Activated T-cell treated with anti-CD3 and anti-CD28 coated beads for 48 hours (primary cell): Measurements from ENCODE around the gene ERFE.
"Not testable (repeated sequence)": the region's sequence is repeated elsewhere in the genome, so short reads cannot be mapped to it uniquely, and the experiment has no call there.

ENCODE experiments used
- DNase-seq: peaks from one replicate; pipeline ENCODE4 v3.0.0-alpha.2; 2020; ENCODE audit warnings: low read depth

Gene ERFE

GRCh38 chr2:238169048-238169707 lies 10.4 kb downstream of the ERFE start:
- no peak for DNase-seq

- DNase-seq = no peak
Measured at GRCh38 chr2:238169708-238170251, 11.0 kb downstream of the ERFE start.

- DNase-seq = no peak
Measured at GRCh38 chr2:238170386-238171071, 11.8 kb downstream of the ERFE start.

GRCh38 chr2:238171072-238171431 lies 12.3 kb downstream of the ERFE start:
- DNase-seq = not testable (repeated sequence)

- DNase-seq = no peak
Measured at GRCh38 chr2:238171575-238172187, 12.9 kb downstream of the ERFE start.

- no peak for DNase-seq
Measured at GRCh38 chr2:238172439-238172838, 13.7 kb downstream of the ERFE start.

GRCh38 chr2:238173692-238174091 lies 14.9 kb downstream of the ERFE start:
- no peak for DNase-seq

- no peak for DNase-seq
Measured at GRCh38 chr2:238174291-238174690, 15.5 kb downstream of the ERFE start.

- DNase-seq = no peak
Measured at GRCh38 chr2:238174701-238175100, 15.9 kb downstream of the ERFE start.

GRCh38 chr2:238176613-238177012 lies 17.8 kb downstream of the ERFE start:
- DNase-seq = no peak

- DNase-seq = no peak
Measured at GRCh38 chr2:238180554-238180953, 21.8 kb downstream of the ERFE start.

- DNase-seq = no peak
Measured at GRCh38 chr2:238182362-238182761, 23.6 kb downstream of the ERFE start.

- DNase-seq = no peak
Measured at GRCh38 chr2:238183821-238184220, 25.1 kb downstream of the ERFE start.

- no peak for DNase-seq
Measured at GRCh38 chr2:238187618-238188548, 29.1 kb downstream of the ERFE start.

- DNase-seq = no peak
Measured at GRCh38 chr2:238190445-238190844, 31.7 kb downstream of the ERFE start.

GRCh38 chr2:238202326-238203093 lies 43.7 kb downstream of the ERFE start:
- peak; percentile 10 for DNase-seq

- peak; percentile 93 for DNase-seq
Measured at GRCh38 chr2:238203094-238203972, 44.6 kb downstream of the ERFE start, which contains the start of gene ILKAP. ILKAP (minus strand) TSS chr2:238203695; CDS start chr2:238203553, 142 bp downstream.

GRCh38 chr2:238203973-238204683 lies 45.4 kb downstream of the ERFE start:
- DNase-seq = no peak

GRCh38 chr2:238207006-238207405 lies 48.2 kb downstream of the ERFE start:
- no peak for DNase-seq
